DMS 273 (cell line): Measurements from ENCODE around the gene SREK1.
"Not testable (repeated sequence)": the region's sequence is repeated elsewhere in the genome, so short reads cannot be mapped to it uniquely, and the experiment has no call there.

Experiments used
- DNase-seq: peaks from one replicate; lab custom pipeline; 2025; ENCODE audit not compliant: unreplicated experiment; lab: John Stamatoyannopoulos, UW

The SREK1 gene, protein sequence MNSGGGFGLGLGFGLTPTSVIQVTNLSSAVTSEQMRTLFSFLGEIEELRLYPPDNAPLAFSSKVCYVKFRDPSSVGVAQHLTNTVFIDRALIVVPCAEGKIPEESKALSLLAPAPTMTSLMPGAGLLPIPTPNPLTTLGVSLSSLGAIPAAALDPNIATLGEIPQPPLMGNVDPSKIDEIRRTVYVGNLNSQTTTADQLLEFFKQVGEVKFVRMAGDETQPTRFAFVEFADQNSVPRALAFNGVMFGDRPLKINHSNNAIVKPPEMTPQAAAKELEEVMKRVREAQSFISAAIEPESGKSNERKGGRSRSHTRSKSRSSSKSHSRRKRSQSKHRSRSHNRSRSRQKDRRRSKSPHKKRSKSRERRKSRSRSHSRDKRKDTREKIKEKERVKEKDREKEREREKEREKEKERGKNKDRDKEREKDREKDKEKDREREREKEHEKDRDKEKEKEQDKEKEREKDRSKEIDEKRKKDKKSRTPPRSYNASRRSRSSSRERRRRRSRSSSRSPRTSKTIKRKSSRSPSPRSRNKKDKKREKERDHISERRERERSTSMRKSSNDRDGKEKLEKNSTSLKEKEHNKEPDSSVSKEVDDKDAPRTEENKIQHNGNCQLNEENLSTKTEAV

DNA sequence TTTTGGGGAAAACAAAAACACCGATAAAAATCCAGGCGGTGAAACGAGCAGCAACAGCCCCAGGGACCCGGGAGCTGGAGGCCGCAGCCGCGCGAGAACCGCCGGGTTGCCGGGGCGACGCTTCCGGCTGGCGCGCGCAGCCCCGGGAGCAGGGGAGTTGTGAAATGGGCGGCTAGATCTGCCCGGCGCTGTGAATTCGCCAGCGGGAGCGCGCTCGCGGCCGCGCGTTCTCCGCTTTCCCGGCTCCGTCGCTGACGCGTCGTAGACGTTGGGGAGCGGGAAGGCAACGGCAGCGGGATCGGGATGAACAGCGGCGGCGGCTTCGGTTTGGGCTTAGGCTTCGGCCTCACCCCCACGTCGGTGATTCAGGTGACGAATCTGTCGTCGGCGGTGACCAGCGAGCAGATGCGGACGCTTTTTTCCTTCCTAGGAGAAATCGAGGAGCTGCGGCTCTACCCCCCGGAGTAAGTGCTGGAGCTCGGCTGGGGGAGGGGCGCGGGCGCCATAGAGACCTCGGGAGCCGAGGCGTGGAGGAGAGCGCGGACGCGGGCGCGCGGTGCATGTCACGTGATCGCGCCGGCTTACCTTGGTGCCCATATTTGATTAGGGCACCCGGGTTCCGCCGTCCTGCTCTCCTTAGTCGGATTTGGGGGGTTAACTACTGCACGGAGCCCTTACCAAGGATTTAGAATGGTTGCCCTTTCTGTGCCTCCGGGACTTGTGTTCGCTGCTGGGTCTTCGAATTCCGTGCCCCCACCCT is at the start of gene SREK1:
Gene SREK1, plus strand, starts transcription at position 227 of the 760 bp plus-strand sequence. Its CDS starts 77 bp downstream, at position 304.
- DNase-seq, result peak; percentile 98

DNA sequence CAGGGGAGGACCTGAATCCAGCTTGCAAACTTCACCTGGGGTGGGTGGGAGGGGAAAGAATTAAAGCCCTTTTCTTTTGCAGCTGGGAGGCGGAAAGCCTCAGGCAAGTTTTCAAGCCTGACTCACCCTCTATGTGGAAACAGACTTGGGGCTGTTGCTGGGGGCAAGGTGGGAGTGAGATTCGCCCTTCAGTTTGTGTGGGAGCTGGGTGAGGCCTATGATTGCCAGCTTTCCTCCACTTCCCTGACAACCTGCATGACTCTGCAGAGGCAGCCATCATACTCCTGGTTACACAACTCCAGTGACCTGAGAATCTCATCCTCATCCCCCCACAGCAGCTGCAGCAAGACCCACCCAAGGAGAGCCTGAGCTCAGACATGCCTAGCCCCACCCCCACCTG is 43.2 kb upstream of the SREK1 start:
- no peak for DNase-seq

DNA sequence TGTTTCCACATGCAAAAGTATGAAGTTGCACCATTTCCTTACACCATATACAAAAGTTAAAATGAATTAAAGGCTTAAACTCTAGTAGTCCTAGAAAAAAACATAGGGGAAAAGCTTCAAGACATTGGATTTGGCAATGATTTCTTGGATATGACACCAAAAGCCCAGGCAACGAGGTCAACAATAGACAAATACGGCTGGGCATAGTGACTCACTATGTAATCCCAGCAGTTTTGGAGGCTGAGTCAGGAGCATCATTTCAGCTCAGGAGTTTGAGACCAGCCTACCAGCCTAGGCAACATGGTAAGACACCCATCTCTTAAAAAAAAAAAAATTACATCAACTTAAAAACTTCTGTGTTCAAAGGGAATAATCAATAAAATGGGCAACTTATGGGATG is 30.9 kb upstream of the SREK1 start:
- no peak for DNase-seq

DNA sequence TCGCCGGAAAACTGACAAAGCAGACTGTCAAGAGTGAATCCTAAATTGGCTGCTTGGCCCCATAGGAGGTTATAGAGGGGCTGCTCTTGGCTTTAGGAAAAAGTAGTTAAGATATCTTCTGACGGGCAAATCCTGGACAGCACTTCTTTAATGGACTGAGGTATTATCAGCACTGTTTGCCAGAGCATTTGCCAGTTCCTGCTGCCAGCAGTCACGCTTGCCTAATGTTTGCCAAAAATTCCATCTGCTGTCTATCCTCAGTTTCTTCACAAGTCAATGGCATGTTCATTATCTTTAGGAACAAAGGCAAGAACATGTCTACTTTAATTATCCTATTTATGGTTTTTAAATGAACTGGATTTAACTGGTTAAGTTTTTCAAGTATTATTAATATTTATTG is 25.8 kb upstream of the SREK1 start:
- peak; percentile 64 for DNase-seq

DNA sequence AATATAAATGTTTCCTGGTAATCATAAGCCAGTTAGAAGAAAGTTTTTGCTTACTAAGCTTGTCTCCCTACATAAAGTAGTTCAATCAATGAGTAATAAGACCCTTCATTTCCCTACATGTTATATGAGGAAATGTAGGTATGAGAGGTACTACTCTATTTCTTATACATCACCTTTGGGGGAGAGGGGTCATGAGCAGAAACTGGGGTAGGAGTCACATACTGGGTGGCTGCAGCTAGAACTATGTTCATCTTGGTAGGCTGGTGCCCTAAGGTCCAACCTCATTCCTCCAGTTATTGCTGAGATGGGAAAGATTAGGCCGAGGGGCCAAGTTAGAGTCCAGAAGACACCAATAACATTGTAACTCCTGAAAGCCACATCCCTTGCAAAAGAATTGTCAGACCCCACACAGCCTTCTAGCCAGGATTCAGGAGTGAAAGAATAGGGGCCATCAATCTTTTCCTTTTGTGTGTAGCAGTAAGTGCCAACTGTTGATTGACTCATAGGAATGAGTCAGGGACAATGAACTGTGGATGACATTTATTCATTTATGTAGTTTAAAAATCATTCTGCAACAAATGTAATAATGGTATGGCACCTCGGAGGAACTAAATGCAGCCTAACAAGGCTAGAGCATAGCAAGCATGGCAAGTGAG is 21.6 kb upstream of the SREK1 start:
- no peak for DNase-seq

DNA sequence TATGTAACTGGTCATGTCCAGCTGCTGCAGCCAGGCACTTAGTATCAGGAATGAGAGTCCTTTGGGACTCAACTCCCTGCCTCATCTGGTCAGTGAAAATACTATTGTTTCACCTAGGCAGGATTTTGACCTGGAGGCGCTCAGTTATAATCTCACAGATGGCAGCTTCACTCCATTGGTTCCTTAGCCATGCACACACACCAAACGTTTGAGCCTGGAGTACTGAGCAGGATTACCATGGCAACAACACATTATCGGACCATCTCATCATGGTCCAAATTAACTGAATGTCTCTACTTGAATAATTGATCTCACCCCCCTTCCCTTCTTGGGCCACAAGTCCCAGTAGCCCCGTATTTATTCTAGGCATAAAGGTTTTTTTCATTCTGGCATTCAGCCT is 15.0 kb upstream of the SREK1 start:
- DNase-seq, result peak; percentile 58

DNA sequence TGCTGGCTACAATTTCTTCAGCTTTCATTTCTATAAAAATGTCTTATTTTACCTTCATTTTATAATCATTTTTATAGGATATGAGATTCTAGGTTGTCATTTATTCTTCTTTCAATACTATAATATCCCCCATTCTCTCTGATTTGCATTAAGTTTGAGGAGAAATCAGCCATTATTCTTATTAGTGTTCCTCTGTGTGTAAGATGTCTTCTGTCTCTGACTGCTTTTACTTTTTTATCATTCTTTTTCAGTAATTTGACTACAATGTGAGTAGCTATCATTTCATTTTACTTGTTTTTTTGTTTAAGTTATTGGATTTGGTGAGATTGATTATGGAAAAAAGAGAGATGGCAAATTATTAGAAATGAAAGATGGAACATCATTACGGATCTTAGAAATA is 13.6 kb upstream of the SREK1 start:
- no peak for DNase-seq

DNA sequence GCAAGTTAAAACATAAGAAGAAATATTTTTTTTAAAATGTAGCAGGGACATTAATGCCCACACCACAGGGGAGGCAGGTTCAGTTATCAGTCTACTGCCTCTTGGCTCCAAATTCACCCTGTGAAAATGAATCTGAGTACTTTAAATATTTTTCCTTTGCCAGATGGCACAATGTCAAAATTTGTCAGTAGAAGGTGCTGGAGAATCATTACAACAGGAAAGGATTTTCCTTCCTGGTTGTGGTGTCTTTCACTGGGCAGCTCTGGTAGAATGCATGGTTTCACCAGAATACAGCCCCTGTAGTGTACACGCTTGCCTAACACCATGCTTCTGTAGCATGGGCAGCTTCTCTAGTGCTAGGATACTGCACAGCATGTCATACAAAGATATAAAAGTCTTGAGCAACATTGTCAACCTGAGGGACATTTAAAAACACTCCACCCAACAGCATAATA is 9.7 kb upstream of the SREK1 start:
- DNase-seq, result peak; percentile 38

DNA sequence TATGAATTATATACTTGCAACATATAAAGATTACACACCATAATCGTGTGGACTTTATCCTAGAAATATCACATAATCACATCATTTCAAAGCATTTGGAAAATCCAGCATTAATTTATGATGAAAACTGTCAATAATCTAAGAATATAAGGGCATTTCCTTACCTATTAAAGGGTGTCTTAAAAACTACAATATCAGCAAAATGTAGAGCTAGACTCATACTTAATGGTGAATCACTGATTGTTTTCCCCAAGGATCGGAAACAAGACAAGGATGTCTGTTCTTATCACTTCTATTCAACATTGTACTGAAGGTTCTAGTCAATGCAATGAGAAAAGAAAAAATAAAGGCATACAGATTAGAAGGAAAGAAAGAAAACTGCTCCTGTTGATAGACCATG is 8.0 kb upstream of the SREK1 start:
- no peak for DNase-seq

DNA sequence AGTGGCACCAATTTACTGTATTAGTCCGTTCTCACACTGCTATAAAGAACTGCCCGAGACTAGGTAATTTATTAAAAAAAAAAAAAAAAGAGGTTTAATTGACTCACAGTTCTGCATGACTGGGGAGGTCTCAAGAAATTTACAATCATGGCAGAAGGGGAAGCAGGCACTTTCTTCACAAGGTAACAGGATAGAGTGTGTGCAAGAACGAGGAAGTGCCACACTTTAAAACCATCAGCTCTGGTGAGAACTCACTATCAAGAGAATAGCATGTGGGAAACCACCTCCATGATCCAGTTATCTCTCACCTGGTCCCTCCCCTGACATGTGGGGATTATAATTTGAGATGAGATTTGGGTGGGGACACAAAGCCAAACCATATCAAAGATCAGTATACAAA is 7.2 kb upstream of the SREK1 start:
- not testable (repeated sequence) for DNase-seq

DNA sequence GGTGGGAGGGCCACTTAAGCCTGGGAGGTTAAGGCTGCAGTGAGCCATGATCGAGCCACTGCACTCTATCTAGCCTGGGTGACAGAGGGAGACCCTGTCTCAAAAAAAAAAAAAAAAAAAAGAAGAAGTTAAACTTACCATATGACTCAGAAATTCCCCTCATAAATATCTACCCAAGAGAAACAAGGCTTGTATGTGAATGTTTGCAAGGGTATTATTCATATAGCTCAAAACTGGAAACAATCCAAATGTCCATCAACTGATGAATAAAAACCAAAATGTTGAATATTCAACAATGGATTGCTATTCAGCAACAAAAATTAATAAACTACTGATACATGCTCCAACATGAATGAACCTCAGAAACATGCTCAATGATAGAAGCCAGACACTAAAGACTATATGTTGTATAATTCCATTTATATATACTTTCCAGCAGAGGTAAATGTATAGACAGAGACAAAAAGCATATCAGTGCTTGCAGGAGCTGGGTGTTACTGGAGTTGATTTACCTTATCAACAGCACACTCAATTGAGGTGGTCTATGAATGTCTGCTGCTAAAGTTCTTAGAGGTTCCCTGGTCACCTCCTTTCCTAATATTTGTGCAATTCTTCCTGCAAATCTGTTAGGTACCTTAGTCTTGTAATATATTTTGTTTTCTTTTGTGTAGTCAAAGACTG is 5.3 kb upstream of the SREK1 start:
- DNase-seq, result no peak

DNA sequence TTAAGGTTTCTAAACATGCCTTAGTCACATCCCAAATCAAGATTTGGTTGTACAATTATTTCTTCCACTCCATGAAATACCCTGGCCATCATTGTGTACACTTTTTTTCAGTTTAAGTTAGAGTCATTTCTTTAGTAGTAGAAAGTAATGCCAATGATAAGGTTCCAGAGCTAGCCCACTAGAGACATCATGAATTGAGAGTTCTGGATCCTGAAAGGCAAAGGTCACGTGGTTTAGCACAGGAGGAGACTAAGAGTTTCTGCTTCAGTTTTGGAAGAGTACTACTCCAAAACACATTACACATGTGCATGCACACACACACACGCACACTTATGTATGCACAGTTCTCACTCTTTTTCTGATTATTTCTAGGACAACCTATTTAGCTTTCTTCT is 4.8 kb upstream of the SREK1 start:
- DNase-seq, result no peak

DNA sequence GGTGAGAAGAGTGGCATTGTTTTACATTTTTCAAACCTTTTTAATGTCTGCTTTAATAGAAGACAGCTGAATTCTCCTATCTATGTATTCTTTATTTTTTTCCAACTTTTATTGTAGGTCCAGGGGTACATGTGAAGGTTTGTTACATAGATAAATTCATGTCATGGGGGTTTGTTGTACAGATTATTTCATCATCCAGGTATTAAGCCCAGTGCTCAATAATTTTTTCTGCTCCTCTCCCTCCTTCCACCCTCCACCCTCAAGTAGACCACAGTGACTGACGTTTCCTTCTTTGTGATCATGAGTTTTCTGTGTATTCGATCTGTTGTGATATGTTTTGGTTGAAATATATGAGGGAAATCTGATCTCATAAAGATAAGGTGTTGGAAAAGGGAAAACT is 1.7 kb upstream of the SREK1 start:
- DNase-seq, result no peak

DNA sequence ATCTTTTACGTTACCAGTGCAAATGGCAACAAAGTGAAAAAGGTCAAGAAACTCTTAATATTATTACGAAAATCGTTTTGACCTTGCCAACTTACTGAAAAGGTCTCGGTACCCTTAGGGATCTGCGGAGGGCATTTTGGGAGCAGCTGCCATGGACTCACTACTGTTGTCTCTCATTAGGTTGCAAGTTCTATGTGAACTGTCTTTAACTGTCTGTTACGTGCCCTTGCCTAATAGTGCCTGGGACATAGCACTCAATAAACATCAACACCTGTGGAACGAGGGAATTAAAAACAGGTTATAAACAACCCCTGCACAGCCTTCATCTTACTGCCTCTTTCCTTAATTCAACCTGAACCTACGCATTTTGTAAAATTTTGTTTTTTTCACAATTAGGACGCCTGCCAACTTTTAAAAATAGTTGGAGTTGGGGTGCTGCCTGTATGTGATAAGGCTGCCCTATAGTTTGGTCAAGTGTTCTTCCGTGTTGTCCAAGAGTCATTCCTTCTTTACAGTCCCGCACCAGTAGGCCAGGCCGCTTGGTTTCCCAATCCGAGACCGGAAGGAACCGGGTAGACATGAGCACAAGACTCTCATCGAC is 527 bp upstream of the SREK1 start:
- peak; percentile 60 for DNase-seq

DNA sequence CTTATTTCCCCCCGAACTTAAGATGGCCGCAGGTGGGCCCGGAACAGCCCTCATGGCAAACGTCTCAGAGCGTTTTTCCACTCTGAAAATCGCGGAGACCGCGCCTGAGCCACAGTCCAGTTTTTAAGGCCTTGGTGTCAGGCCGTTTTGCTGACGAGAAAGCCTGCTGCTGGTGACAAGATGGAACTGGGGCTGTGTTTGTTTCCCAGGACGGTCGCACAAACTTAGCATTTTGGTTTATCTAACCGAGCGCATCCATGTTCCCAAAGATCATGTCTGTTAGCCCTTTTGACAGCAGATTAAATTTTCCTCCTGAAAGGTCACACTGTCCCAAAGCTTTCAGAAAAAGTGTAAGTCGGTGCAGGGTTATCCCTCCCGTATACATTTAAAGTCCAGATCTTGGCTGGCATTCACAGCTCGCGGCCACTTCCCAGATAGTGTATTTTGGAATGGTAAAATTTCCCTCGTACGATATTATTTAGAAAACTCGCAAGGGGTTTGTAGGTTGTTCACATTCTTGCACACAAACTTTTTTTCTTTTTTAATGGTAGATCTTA is 812 bp downstream of the SREK1 start:
- DNase-seq, result peak; percentile 92

DNA sequence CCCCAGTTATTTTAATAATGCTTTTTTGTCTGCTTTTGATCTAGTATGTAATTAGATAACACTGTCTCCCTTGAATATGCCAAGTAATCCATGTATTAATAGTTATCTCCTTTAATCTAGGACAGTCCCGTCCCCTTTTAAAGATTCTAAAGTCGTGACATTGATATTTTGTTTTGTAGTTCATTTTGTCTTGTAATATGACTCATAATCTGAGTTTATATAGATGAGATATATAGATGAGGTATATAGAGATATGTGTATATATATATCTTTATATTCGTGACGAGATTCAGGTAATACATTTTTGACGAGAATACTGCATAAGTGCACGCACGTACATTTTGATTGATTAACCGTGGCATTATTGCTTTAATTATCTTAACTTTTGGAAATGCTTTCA is 1.6 kb downstream of the SREK1 start:
- DNase-seq, result no peak

DNA sequence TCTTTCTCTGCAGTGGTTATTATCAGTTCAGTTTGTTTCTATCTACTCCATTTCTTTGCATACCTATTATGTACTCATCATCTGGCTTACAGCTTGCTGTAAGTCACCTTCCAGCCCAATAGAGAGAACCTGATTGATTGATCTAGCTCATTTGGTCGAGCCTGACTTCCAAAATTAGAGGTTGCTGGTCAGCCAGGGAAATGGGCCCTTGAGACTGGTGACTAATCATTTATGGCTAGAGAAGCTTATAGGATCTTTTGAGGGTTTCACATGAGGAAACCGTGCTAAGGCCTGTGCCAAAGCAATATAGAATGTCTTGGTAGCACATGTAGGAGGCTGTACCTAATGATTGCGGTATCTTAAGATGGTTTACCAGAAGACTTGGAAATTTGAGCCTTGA is 5.8 kb downstream of the SREK1 start:
- no peak for DNase-seq

DNA sequence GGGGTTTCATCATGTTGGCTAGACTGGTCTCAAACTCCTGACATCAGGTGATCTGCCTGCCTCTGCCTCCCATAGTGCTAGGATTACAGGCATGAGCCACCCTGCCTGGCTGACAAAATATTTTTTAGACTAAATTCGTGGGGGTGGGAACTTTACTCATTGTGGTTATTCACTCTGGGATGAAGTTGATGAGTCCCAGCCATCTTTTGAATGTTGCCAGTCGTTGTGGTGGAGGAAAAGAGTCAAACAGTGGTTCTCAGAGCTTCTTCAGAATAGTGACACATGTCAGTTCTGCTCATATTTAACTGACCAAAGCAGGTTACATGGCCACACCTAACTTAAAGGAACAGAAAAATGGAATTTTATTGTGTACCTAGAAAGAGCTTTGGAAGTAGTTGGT is 6.9 kb downstream of the SREK1 start:
- DNase-seq, result no peak

DNA sequence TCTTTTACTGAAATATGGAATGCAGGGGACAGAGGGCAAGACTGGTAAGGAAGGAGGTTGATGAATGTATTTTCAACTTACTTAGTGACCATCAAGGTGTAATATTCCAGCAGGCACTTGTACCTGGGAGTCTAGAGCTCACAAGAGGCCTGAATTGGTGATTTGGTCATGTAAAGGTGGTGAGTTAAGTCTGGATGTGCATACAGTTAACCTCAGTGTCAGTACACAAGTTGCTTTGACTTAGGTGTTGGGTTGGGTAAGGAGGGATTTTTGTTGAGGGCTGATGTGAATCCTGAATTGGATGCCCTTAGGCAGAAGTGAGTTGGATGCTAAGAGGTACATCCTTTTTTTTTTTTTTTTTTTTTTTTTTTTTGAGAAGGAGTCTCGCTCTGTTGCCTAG is 7.4 kb downstream of the SREK1 start:
- DNase-seq, result no peak

DNA sequence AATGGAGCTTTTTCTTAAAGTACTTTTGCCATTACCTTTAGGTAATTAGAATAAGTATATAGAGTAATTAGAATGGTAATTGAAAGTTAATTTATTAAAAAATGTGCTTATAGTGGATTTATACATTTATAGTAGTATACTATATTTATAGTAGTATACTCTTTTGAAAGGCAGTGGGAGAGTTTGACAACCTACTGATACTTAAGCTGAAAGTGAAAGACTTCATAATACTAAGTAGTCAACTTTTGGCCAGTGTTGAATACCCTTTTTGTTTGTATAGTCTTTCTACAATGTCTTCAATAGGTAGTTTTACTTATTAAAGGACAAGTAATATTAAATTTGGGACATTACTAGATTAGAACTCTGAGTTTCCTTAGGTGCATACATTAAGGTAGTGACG is 12.9 kb downstream of the SREK1 start:
- DNase-seq, result no peak
